Stomach (tissue), 4 donors: ENCODE data around the gene CEP41.

Source experiments
- POLR2A ChIP-seq, 4 donors: fragments of 450-650 bp; IDR thresholded peaks; one replicate each; pipeline ENCODE4 v1.6.1; 2016; ENCODE audit warnings: antibody characterized with exemption in 4 of 4, control low read depth in 2 of 4, mild to moderate bottlenecking in 1 of 4, moderate library complexity in 1 of 4
- POLR2AphosphoS5 ChIP-seq, 3 donors: sonication (generic); formaldehyde crosslinking; IDR thresholded peaks; one replicate each; pipeline ENCODE4 v1.6.1; 2016; ENCODE audit warnings: antibody characterized with exemption in 3 of 3
- TF ChIP-seq, protein P1 (sequence below), 7 experiments: fragments of 450-650 bp in 4 of 7; fragments of 200-600 bp in 3 of 7; sonication (generic) in 3 of 7; IDR thresholded peaks; one replicate each; pipeline ENCODE4 v1.5.1; 2016 to 2019; ENCODE audit warnings: antibody characterized with exemption in 7 of 7, control low read depth in 2 of 7, mild to moderate bottlenecking in 1 of 7

DNA sequence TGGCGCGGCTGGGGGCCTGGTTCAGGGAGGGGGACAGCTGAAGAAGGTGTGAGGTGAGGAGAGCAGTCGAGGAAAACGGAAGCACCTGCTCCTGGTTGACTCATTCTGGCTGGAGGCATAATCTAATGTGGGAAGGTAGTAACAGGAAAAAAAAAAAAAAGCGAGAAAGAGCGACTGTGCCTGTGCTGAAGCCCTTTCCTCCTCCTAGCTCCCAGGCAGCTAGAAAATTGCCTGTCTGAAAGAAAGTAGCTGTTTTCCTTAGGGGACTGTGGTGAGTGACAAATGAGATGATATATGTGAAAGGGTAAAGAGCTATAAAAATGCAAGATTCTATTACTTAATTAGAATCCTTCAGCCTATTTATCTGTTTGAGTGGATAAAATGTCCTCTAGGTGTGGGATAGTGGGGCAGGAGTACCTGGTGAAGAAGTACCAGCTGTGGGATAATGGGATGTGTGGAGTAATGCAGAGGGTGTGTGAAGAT is 46.2 kb upstream of the CEP41 start:
- TF ChIP-seq, protein P1, sequence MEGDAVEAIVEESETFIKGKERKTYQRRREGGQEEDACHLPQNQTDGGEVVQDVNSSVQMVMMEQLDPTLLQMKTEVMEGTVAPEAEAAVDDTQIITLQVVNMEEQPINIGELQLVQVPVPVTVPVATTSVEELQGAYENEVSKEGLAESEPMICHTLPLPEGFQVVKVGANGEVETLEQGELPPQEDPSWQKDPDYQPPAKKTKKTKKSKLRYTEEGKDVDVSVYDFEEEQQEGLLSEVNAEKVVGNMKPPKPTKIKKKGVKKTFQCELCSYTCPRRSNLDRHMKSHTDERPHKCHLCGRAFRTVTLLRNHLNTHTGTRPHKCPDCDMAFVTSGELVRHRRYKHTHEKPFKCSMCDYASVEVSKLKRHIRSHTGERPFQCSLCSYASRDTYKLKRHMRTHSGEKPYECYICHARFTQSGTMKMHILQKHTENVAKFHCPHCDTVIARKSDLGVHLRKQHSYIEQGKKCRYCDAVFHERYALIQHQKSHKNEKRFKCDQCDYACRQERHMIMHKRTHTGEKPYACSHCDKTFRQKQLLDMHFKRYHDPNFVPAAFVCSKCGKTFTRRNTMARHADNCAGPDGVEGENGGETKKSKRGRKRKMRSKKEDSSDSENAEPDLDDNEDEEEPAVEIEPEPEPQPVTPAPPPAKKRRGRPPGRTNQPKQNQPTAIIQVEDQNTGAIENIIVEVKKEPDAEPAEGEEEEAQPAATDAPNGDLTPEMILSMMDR (IDR thresholded peaks at IDR 0.05) = no peak
- no peak for TF ChIP-seq POLR2AphosphoS5 (IDR thresholded peaks at IDR 0.05)
- no peak for TF ChIP-seq POLR2A (IDR thresholded peaks at IDR 0.05)
